Measurements from ENCODE around the gene STUM. TPM values are rescaled to one million over a fixed set of nuclear protein-coding genes. Genes with fewer than 3 reads are reported as not detected.

STUM gene
- total and polyA plus RNA-seq, 2 of the 8 experiments (the other 6 are each of a cell fraction or from before 2014, with no cell fraction given), result 0.76 to 1.2 TPM

DNA sequence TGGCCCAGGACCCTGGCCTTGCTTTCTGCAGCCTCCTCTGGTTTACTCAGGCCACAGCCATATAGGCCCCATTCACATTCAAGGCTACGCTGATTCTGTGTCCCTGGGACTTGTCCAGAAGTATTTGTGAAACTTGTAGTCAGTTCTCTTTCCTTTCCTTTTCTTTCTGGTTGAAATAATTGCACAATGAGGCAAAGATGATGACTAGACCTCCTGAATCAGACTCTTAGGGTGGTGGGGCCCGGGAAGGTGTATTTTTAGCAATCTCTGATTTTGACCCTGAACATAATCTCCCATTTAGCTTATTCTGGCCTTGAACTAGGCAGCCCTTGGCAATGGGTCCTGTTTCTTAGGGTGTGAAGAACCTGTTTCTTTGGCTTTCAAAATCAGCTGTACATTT is 39.9 kb downstream of the STUM start:
- WGBS, 2 experiments (ENCODE audit: extremely low coverage in 1 of 2, insufficient coverage in 1 of 2, insufficient read length in 1 of 2, insufficient replicate concordance in 2 of 2, low coverage in 1 of 2, low lambda C conversion rate in 2 of 2, missing lambda C conversion rate in 1 of 2), result 88% methylated on average over 2 of the region's 2 CpGs; no CpG with 5 or more reads in 1 of the 2 experiments
- H2BK12ac ChIP-seq (ENCODE audit: low read depth, low read length), result no peak overlapping the region
- POLR2A ChIA-PET (ENCODE audit: partially characterized antibody), result no interaction called here

More for the DNA sequence above, 39.9 kb downstream of the STUM start:
- no peak overlapping the region for H2BK15ac ChIP-seq (ENCODE audit: low read length)
- DNase-seq (ENCODE audit: low read depth in 1 of 2, low spot score in 2 of 2) (no peak), FAIRE-seq (no peak)
- no peaks in the 10 kb centered on the region for H3K27me3 ChIP-seq (replicated peaks in 1 of 4; ENCODE audit: control insufficient read depth in 3 of 4, extremely low read depth in 1 of 4, insufficient read depth in 3 of 4, low read length in 3 of 4)
- H2BK5ac ChIP-seq (ENCODE audit: low read depth, low read length), result no peak overlapping the region
- no peak overlapping the region for H2BK20ac ChIP-seq (ENCODE audit: low read length)
- no peak overlapping the region for H3K4me3 ChIP-seq (ENCODE audit: extremely low read depth in 1 of 4, insufficient read depth in 2 of 4, low read depth in 3 of 4, low read length in 4 of 4)
- H2AK5ac ChIP-seq (ENCODE audit: low read depth, low read length), result no peak overlapping the region
- TF ChIP-seq, protein P1, sequence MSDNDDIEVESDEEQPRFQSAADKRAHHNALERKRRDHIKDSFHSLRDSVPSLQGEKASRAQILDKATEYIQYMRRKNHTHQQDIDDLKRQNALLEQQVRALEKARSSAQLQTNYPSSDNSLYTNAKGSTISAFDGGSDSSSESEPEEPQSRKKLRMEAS (IDR thresholded peaks at IDR 0.05), result no peak
- no peak for TF ChIP-seq ASH2L (IDR thresholded peaks at IDR 0.05; ENCODE audit: low read length)
- no peak for TF ChIP-seq YY1 (IDR thresholded peaks at IDR 0.05; ENCODE audit: low read depth, low read length)
- no peak for TF ChIP-seq POU5F1 (IDR thresholded peaks at IDR 0.05; ENCODE audit: low read depth, low read length)
- no peak for TF ChIP-seq CTBP2 (IDR thresholded peaks at IDR 0.05; ENCODE audit: borderline replicate concordance, insufficient read depth, insufficient read length, low read length)
- no peak overlapping the region for H3K23ac ChIP-seq (ENCODE audit: insufficient read length)
- CTCF ChIA-PET (ENCODE audit: partially characterized antibody), result interaction anchor here (0.9 to 2.4 kb wide), 3 partner anchors 16 to 38 kb away, joined by 3 to 16 read pairs (median 6); no protein-coding TSS in a partner anchor
- no peak overlapping the region for H3K4ac ChIP-seq (replicated peaks; ENCODE audit: insufficient read length, low read depth, low read length)
- H3K79me2 ChIP-seq (ENCODE audit: control insufficient read depth in 1 of 2, insufficient read depth in 2 of 2, low read length in 2 of 2), result no peaks in the 10 kb centered on the region
- no peak overlapping the region for H4K5ac ChIP-seq (ENCODE audit: insufficient read length, low read depth, low read length)
- H4K20me1 ChIP-seq (replicated peaks in 1 of 2; ENCODE audit: control insufficient read depth in 1 of 2, insufficient read depth in 2 of 2, low read length in 2 of 2), result no peaks in the 10 kb centered on the region
- no peak overlapping the region for H3K4me2 ChIP-seq (ENCODE audit: insufficient read depth in 1 of 2, low read depth in 2 of 2, low read length in 2 of 2)
- no peak overlapping the region for H3K14ac ChIP-seq (ENCODE audit: insufficient read length)
- H4K91ac ChIP-seq (replicated peaks; ENCODE audit: insufficient read length, low read length), result no peak overlapping the region
- H3K27ac ChIP-seq (ENCODE audit: low read depth, low read length), result no peak overlapping the region
- H4K8ac ChIP-seq (ENCODE audit: extremely low read depth, insufficient read depth, low read length), result no peak overlapping the region
- no peak overlapping the region for H3K18ac ChIP-seq (ENCODE audit: extremely low read depth, low read length)
- H3K9me3 ChIP-seq (ENCODE audit: insufficient read depth in 2 of 2, low read depth in 1 of 2, low read length in 1 of 2), result no peaks in the 10 kb centered on the region
- H3K56ac ChIP-seq (replicated peaks; ENCODE audit: insufficient read length, low read depth, low read length), result no peak overlapping the region
- no peak overlapping the region for H2AFZ ChIP-seq (ENCODE audit: low read length)
- no peaks in the 10 kb centered on the region for H3K36me3 ChIP-seq (ENCODE audit: control insufficient read depth in 2 of 4, insufficient read depth in 4 of 4, low read length in 3 of 4)
- H3K4me1 ChIP-seq (replicated peaks in 1 of 4; ENCODE audit: control insufficient read depth in 3 of 4, insufficient read depth in 4 of 4, low read length in 3 of 4), result peaks cover 0 to 7% (median 0%) of the 10 kb centered on the region in 4 experiments; a peak in 3 of 7 replicates
- H3K79me1 ChIP-seq (ENCODE audit: low read depth, low read length), result no peaks in the 10 kb centered on the region
- 0 out of 2 replicates have a peak, but pooled peaks cover 2% of the 10 kb centered on the region for H3K23me2 ChIP-seq (ENCODE audit: low read depth, low read length)
- no peak overlapping the region for H2BK120ac ChIP-seq (replicated peaks; ENCODE audit: low read depth, low read length)
- no peak overlapping the region for H3K9ac ChIP-seq (replicated peaks in 1 of 4; ENCODE audit: extremely low read depth in 1 of 4, low read depth in 3 of 4, low read length in 3 of 4)

Data from H1 (cell line).